Activated CD4-positive, alpha-beta T cell treated with anti-CD3 and anti-CD28 coated beads, Interleukin-2, amount 10 ng/mL, durations not matched to agents 7 days and 5 days (primary cell): ENCODE data around the gene BTBD9. TPM values are rescaled to one million over a fixed set of nuclear protein-coding genes. Genes with fewer than 3 reads are reported as not detected.

Experiments used
- CTCF ChIA-PET: fragments of 350-600 bp; sonication (Branson Sonifier 250); formaldehyde crosslinking; loops from one replicate; lab custom pipeline; 2021; ENCODE audit warnings: antibody characterized with exemption; lab: Charles Lee
- POLR2A ChIA-PET: fragments of 350-600 bp; sonication (Branson Sonifier 250); formaldehyde crosslinking; loops from one replicate; lab custom pipeline; 2021; ENCODE audit warnings: antibody characterized with exemption; lab: Charles Lee
- DNase-seq: peaks from one replicate; pipeline ENCODE4 v3.0.0-alpha.2; 2020
- H3K27ac Mint-ChIP-seq: one replicate; pipeline ENCODE4 v1.8.0; 2021; ENCODE audit warnings: mild to moderate bottlenecking, moderate library complexity, mixed read lengths
- H3K27me3 Mint-ChIP-seq: one replicate; pipeline ENCODE4 v1.8.0; 2021; ENCODE audit warnings: mixed read lengths
- H3K36me3 Mint-ChIP-seq: one replicate; pipeline ENCODE4 v1.8.0; 2021; ENCODE audit warnings: low read depth, mixed read lengths
- H3K4me1 Mint-ChIP-seq: one replicate; pipeline ENCODE4 v1.8.0; 2021; ENCODE audit warnings: mixed read lengths
- H3K4me3 Mint-ChIP-seq: one replicate; pipeline ENCODE4 v1.8.0; 2021; ENCODE audit warnings: mild to moderate bottlenecking, moderate library complexity, mixed read lengths
- H3K9me3 Mint-ChIP-seq: one replicate; pipeline ENCODE4 v1.8.0; 2021; ENCODE audit warnings: mixed read lengths
- total RNA-seq, 2 experiments: library from RNA; stranded (reverse); gene quantifications; one replicate each; pipeline ENCODE4 v1.2.3, GENCODE V29; 2021

BTBD9 gene
- total RNA-seq, 2 experiments from 2014 or later = 12.0 to 12.6 TPM

- DNase-seq = no peak
- ChIA-PET POLR2A (no interaction called here), CTCF (no interaction called here)
- Mint-ChIP-seq H3K4me1 (no peaks in the 10 kb centered on the region), H3K9me3 (no peaks in the 10 kb centered on the region), H3K27me3 (no peaks in the 10 kb centered on the region), H3K27ac (no peak overlapping the region), H3K4me3 (no peak overlapping the region), H3K36me3 (peaks cover 1% of the 10 kb centered on the region)
These were observed 27.4 kb downstream of the BTBD9 start for GRCh38 chr6:38612143-38612965.

GRCh38 chr6:38610050-38610625, 29.6 kb downstream of the BTBD9 start:
- CTCF ChIA-PET = interaction anchor here (0.6 kb wide), 1 partner anchor 1388 kb away, joined by 3 read pairs; no protein-coding TSS in a partner anchor

GRCh38 chr6:38604700-38605099, 35.0 kb downstream of the BTBD9 start:
- ChIA-PET POLR2A (no interaction called here), CTCF (interaction anchor here (0.6 to 0.7 kb wide), 2 partner anchors 34 to 757 kb away, joined by 3 to 6 read pairs; no protein-coding TSS in a partner anchor)
- peaks cover 1% of the 10 kb centered on the region for H3K36me3 Mint-ChIP-seq
- no peak for DNase-seq
- no peaks in the 10 kb centered on the region for H3K9me3 Mint-ChIP-seq
- H3K27ac Mint-ChIP-seq = no peak overlapping the region
- H3K4me1 Mint-ChIP-seq = no peaks in the 10 kb centered on the region
- no peak overlapping the region for H3K4me3 Mint-ChIP-seq
- no peaks in the 10 kb centered on the region for H3K27me3 Mint-ChIP-seq

More at GRCh38 chr6:38610050-38610625, 29.6 kb downstream of the BTBD9 start:
- H3K4me3 Mint-ChIP-seq = no peak overlapping the region
- POLR2A ChIA-PET = no interaction called here
- H3K9me3 Mint-ChIP-seq = no peaks in the 10 kb centered on the region
- H3K27me3 Mint-ChIP-seq = no peaks in the 10 kb centered on the region
- no peak for DNase-seq
- H3K4me1 Mint-ChIP-seq = no peaks in the 10 kb centered on the region
- H3K27ac Mint-ChIP-seq = no peak overlapping the region
- peaks cover 1% of the 10 kb centered on the region for H3K36me3 Mint-ChIP-seq

GRCh38 chr6:38603966-38604365, 35.8 kb downstream of the BTBD9 start:
- ChIA-PET CTCF (no interaction called here), POLR2A (no interaction called here)
- Mint-ChIP-seq H3K4me1 (no peaks in the 10 kb centered on the region), H3K27me3 (no peaks in the 10 kb centered on the region), H3K27ac (no peak overlapping the region), H3K36me3 (peaks cover 1% of the 10 kb centered on the region), H3K9me3 (no peaks in the 10 kb centered on the region), H3K4me3 (no peak overlapping the region)
- no peak for DNase-seq

- ChIA-PET CTCF (no interaction called here), POLR2A (no interaction called here)
- Mint-ChIP-seq H3K36me3 (peaks cover 1% of the 10 kb centered on the region), H3K4me3 (no peak overlapping the region), H3K27ac (no peak overlapping the region), H3K9me3 (no peaks in the 10 kb centered on the region), H3K4me1 (no peaks in the 10 kb centered on the region), H3K27me3 (no peaks in the 10 kb centered on the region)
- no peak for DNase-seq
These were observed 36.2 kb downstream of the BTBD9 start for GRCh38 chr6:38603496-38603895.

GRCh38 chr6:38599966-38600550, 39.7 kb downstream of the BTBD9 start:
- H3K4me3 Mint-ChIP-seq = no peak overlapping the region
- no peaks in the 10 kb centered on the region for H3K36me3 Mint-ChIP-seq
- no peaks in the 10 kb centered on the region for H3K27me3 Mint-ChIP-seq

GRCh38 chr6:38599261-38599660, 40.5 kb downstream of the BTBD9 start:
- Mint-ChIP-seq H3K36me3 (no peaks in the 10 kb centered on the region), H3K9me3 (no peaks in the 10 kb centered on the region), H3K27me3 (no peaks in the 10 kb centered on the region), H3K4me1 (no peaks in the 10 kb centered on the region), H3K27ac (no peak overlapping the region), H3K4me3 (no peak overlapping the region)
- ChIA-PET CTCF (interaction anchor here (0.9 to 1.0 kb wide), 3 partner anchors 19 to 42 kb away, joined by 3 read pairs; no protein-coding TSS in a partner anchor), POLR2A (no interaction called here)
- DNase-seq = no peak

More at GRCh38 chr6:38599966-38600550, 39.7 kb downstream of the BTBD9 start:
- Mint-ChIP-seq H3K27ac (no peak overlapping the region), H3K4me1 (no peaks in the 10 kb centered on the region), H3K9me3 (no peaks in the 10 kb centered on the region)
- no peak for DNase-seq
- CTCF ChIA-PET = interaction anchor here (0.9 to 1.0 kb wide), 3 partner anchors 9 to 22 kb away, joined by 3 read pairs; no protein-coding TSS in a partner anchor
- POLR2A ChIA-PET = no interaction called here

GRCh38 chr6:38593998-38594665, 45.6 kb downstream of the BTBD9 start:
- Mint-ChIP-seq H3K9me3 (no peaks in the 10 kb centered on the region), H3K36me3 (peaks cover 10% of the 10 kb centered on the region), H3K27me3 (no peaks in the 10 kb centered on the region), H3K27ac (no peak overlapping the region), H3K4me3 (no peak overlapping the region), H3K4me1 (peaks cover 3% of the 10 kb centered on the region)
- CTCF ChIA-PET = no interaction called here
- no peak for DNase-seq
- POLR2A ChIA-PET = no interaction called here

GRCh38 chr6:38593409-38593808, 46.3 kb downstream of the BTBD9 start:
- Mint-ChIP-seq H3K9me3 (no peaks in the 10 kb centered on the region), H3K4me1 (peaks cover 3% of the 10 kb centered on the region), H3K4me3 (no peak overlapping the region), H3K27ac (no peak overlapping the region), H3K36me3 (peaks cover 10% of the 10 kb centered on the region), H3K27me3 (no peaks in the 10 kb centered on the region)
- CTCF ChIA-PET = interaction anchor here (0.7 kb wide), 1 partner anchor 26 kb away, joined by 3 read pairs; no protein-coding TSS in a partner anchor
- POLR2A ChIA-PET = no interaction called here
- no peak for DNase-seq

- H3K27me3 Mint-ChIP-seq = no peaks in the 10 kb centered on the region
- H3K27ac Mint-ChIP-seq = no peak overlapping the region
- DNase-seq = no peak
- peaks cover 11% of the 10 kb centered on the region for H3K36me3 Mint-ChIP-seq
- ChIA-PET POLR2A (no interaction called here), CTCF (interaction anchor here (1.1 to 1.3 kb wide), 2 partner anchors 9 to 24 kb away, joined by 3 read pairs; no protein-coding TSS in a partner anchor)
- no peak overlapping the region for H3K4me3 Mint-ChIP-seq
- H3K4me1 Mint-ChIP-seq = peaks cover 3% of the 10 kb centered on the region
- H3K9me3 Mint-ChIP-seq = no peaks in the 10 kb centered on the region
These were observed 48.3 kb downstream of the BTBD9 start for GRCh38 chr6:38591439-38591838.

GRCh38 chr6:38589367-38589720, 50.4 kb downstream of the BTBD9 start:
- Mint-ChIP-seq H3K4me3 (no peak overlapping the region), H3K9me3 (no peaks in the 10 kb centered on the region), H3K27me3 (no peaks in the 10 kb centered on the region), H3K4me1 (peaks cover 3% of the 10 kb centered on the region), H3K36me3 (peaks cover 12% of the 10 kb centered on the region), H3K27ac (no peak overlapping the region)
- DNase-seq = no peak
- POLR2A ChIA-PET = no interaction called here
- CTCF ChIA-PET = no interaction called here

GRCh38 chr6:38588631-38589366, 50.9 kb downstream of the BTBD9 start:
- Mint-ChIP-seq H3K9me3 (no peaks in the 10 kb centered on the region), H3K36me3 (peaks cover 12% of the 10 kb centered on the region), H3K27ac (no peak overlapping the region), H3K4me3 (no peak overlapping the region), H3K4me1 (peaks cover 3% of the 10 kb centered on the region), H3K27me3 (no peaks in the 10 kb centered on the region)
- POLR2A ChIA-PET = no interaction called here
- CTCF ChIA-PET = interaction anchor here (0.9 kb wide), 1 partner anchor 11 kb away, joined by 3 read pairs; no protein-coding TSS in a partner anchor
- no peak for DNase-seq
